HL-60/S4 (cell line): Measurements from ENCODE around the gene BAZ1B.
"Not testable (repeated sequence)": the region's sequence is repeated elsewhere in the genome, so short reads cannot be mapped to it uniquely, and the experiment has no call there.

Experiments
- in situ Hi-C: fragments of 300-500 bp; cut with MboI; formaldehyde crosslinking; loops from 2 replicates; pipeline ENCODE4 v1.14.3; 2022; ENCODE audit warnings: low sequenced_read_pairs

The BAZ1B gene

GRCh38 chr7:73544678-73545077, 22.6 kb upstream of the BAZ1B start:
- in situ Hi-C loops = no loop called here

DNA sequence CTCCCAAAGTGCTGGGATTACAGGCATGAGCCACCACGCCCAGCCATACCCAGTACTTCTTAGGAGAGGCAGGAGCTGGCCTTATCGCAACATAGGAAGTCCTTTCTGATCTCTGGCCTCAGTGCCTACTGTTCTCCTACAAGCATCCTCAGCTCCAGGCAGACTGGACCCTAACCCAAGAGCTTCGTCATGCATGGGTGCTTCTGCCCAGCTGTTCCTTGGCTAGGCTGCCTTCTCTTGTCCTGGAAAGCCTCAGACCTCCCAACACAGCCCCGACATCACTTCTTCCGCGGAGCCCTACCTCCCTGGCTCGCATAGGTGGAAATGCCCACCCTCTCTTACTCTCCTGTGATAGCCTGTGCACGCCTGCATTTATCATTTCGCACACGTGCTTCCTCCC, 19.6 kb upstream of the BAZ1B start:
- in situ Hi-C loops = no loop called here

DNA sequence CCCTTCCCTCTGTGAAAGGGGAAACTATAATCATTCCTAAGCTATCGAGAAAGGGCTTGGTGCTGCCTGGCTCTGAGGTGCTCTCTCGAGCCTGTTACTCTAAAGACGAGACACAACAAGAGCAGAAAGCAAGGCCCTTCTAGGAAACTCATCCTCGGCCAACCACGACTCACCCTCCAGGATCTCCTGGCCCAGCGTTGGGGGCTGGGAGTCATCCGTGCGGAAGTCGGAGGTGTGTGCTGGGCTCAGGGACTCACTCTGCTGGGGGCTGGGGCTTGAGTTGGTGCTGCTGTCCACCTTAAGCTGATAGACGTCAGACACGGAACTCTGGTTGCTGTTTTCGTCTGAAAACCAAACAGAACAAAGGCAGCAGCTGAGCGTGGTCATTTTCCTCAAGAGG, 17.6 kb upstream of the BAZ1B start:
- in situ Hi-C loops = no loop called here

DNA sequence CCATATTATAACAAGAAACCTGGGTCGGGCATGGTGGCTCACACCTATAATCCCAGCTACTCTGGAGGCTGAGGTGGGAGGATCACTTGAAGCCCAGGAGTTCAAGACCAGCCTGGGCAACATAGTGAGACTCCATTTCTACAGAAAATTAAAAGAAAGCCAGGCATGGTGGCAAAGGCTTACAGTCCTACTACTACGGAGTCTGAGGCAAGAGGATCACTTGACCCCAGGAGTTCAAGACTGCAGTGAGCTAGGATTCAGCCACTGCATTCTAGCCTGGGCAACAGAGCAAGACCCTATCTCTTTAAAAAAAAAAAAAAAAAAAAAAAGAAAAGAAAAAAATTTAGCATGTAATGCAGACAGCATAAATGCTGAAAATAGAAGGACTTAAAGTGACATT, 16.4 kb upstream of the BAZ1B start:
- in situ Hi-C loops = not testable (repeated sequence)

GRCh38 chr7:73537051-73537450, 15.0 kb upstream of the BAZ1B start:
- in situ Hi-C loops = no loop called here

DNA sequence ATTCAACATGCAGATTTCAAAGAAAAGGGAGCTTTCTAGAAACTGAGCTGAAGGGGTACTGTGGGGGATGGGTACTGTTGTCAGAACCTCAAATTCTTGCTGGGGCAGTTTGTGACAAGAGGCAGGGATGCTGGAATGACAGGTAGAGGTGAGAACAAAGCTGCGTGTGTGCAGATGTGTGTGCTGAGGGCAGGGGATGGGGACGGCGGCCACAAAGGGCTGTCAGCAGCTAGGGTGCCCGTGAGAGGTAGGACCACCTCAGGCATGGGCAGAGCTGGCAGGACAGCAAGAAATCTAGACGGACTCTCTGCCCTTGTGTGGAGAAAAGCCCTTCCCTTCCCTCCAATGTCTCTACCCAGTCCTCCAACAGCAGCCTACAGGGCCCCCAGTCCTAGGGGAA, 14.4 kb upstream of the BAZ1B start:
- in situ Hi-C loops = no loop called here

GRCh38 chr7:73535918-73536317, 13.8 kb upstream of the BAZ1B start:
- in situ Hi-C loops = not testable (repeated sequence)

DNA sequence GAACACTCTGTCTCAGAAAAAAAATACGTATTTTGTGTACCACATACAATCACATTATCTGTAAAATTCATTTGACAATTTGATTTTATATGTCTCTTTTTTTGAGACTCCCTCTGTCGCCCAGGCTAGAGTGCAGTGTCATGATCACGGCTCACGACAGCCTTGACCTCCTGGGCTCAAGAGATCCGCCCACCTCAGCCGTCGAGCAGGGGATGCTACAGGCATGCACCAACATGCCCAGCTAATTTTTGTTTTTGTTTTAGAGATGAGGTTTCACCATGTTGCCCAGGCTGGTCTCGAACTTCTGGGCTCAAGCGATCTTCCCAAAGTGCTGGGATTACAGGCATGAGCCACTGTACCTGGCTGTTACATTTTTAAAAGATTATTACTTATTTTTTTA, 11.6 kb upstream of the BAZ1B start:
- in situ Hi-C loops = no loop called here

DNA sequence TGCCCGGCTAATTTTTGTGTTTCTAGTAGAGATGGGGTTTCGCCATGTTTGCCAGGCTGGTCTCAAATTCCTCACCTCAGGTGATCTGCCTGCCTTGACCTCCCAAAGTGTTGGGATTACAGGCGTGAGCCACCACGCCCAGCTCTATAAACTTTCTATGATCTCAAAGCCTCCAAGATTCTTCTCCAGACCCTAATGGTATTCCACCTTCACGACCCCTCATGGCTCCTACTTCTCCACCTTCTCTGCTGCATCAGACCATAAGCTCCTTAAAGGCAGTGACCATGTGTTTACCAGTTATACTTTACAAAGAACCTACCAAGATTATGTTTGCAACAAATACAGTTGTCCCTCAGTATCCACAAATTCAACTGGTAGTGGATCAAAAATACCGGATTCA, 10.1 kb upstream of the BAZ1B start:
- in situ Hi-C loops = no loop called here

DNA sequence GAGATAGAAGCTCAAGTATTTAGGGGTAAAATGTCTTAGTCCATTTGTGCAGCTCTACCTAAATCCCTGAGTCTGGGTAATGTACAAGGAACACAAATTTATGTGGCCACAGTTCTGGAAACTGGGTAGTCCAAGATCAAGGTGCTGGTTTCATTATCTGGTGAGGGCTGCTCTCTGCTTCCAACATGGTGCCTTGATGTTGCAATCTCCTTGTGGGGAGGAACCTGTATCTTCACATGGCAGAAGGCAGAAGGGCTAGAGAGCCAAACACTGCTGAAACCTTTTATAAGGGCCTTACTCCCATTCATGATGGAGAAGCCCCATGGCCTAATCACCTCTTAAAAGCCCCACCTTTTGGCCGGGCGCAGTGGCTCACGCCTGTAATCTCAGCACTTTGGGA, 8.7 kb upstream of the BAZ1B start:
- in situ Hi-C loops = no loop called here

DNA sequence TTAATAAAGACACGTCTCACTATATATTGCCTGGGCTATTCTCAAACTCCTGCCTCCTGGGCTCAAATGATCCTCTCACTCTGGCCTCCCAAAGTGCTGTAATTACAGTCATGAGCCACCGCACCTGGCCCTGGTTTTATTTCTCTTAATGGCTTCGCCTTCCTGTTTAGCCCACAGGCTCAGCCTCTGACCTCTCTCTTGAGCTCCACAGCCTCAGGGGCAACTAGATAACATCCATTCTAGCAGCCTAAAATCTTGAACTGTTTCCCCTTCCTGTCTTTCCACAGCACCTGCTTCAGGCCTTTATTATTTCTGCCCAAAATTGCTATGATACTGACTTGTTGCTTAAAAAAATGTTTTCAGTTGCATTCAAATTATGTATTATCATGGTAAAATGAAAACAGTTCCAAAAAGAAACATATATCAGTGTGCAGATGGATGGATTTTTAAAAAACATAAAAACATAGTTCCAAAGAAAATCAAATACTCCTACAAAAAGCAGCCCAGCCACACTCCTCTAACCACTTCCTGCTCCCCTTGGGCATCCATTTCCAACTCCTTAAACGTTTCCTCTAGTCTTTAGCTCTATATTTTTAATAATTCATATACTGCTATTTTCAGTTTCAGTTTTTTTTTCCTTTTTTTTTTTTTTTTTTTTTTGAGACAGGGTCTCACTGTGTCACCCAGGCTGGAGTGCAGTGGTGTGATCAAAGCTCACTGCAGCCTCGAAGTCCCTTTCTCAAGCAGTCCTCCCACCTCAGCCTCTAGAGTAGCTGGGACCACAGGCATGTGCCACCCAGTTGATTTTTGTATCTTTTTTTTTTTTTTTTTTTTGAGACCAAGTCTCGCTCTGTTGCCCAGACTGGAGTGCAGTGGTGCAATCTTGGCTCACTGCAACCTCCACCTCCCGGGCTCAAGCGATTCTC, 5.1 kb upstream of the BAZ1B start:
- in situ Hi-C loops = no loop called here

DNA sequence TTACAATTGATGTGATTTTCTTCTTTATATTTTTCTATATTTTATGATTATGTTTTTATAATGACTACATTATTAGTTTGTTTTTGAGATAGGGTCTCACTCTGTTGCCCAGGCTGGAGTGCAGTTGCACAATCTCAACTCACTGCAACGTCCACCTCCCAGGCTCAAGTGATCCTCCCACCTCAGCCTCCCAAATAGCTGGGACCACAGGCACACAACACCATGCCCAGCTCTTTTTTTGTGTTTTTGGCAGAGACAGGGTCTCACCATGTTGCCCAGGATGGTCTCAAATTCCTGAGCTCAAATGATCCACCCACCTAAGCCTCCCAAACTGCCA, 4.0 kb upstream of the BAZ1B start:
- in situ Hi-C loops = not testable (repeated sequence)

DNA sequence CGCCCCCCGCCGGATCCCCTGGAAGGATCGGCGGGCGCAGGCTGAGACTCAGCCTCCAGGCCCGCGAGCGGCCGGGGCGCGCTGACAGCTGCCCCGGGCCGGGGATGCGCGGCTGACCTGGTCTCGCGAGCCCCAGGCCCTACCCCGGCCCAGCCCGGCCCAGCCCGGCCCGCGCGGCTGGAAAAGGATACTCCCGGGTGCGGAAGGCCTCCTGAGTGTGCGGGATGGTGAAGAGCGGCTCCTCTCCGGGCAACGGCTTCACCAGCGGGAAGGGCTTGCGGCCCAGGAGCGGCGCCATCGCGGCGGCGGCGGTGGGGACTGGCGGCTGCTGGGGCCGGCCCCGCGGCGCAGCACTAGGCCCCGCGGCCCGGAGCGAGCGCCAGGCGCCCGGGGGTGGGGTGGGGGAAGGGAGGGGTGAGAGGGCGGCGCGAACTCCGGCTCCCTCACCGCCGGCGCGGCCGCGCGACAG, 423 bp downstream of the BAZ1B start:
- in situ Hi-C loops = no loop called here

GRCh38 chr7:73520673-73521635, 1.1 kb downstream of the BAZ1B start:
- in situ Hi-C loops = no loop called here

GRCh38 chr7:73519867-73520672, 2.0 kb downstream of the BAZ1B start:
- in situ Hi-C loops = no loop called here

- in situ Hi-C loops = no loop called here
These were observed 3.6 kb downstream of the BAZ1B start for GRCh38 chr7:73518470-73518869.

DNA sequence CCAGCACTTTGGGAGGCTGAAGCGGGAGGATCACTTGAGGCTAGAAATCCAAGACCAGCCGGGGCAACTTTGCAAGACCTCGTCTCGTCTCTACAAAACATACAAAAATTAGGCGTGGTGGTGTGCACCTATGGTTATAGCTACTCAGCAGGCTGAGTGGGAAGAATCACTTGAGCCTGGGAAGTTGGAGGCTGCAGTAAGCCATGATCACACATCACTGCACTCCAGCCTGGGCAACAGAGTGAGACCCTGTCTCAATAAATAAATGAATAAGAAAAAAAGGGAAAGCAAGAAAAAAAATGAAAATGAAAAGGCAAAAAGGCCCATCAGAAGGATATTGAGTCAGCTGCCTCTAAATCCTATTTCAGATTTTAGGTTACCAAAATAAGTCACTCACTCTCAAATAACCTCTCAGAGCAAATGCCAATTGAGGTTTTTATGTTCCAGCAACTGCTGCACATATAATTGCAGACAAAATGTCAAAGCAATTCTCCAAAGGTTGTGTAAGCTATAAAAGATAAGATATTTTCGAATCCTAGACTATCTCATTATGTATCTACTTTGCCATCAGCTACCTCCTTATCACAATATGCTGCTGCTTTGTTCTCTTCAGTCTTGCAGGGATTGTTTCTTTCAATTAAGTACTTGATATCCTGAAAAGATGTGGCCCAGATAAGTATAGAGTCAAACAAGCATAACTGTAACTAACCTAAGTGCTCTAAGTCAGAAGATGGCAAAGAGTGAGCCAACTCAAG, 4.7 kb downstream of the BAZ1B start:
- in situ Hi-C loops = no loop called here

DNA sequence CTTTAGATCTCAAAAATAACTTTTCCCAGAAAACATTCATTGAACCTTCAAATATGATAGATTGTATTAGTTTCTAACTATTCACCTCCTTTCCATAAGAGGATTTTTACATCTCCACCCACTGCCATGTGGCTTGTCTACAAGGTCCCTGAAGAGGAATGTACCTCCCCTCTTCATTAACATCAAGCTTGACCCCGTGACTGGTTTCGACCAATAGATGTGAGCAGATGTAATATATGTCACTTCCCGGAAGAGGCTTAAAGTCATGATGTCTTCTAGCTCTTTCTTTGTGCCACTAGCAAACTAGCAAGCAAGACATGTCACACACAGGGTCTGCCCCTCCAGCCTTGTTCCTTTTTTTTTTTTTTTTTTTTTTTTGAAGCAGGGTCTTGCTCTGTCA, 6.9 kb downstream of the BAZ1B start:
- in situ Hi-C loops = no loop called here

DNA sequence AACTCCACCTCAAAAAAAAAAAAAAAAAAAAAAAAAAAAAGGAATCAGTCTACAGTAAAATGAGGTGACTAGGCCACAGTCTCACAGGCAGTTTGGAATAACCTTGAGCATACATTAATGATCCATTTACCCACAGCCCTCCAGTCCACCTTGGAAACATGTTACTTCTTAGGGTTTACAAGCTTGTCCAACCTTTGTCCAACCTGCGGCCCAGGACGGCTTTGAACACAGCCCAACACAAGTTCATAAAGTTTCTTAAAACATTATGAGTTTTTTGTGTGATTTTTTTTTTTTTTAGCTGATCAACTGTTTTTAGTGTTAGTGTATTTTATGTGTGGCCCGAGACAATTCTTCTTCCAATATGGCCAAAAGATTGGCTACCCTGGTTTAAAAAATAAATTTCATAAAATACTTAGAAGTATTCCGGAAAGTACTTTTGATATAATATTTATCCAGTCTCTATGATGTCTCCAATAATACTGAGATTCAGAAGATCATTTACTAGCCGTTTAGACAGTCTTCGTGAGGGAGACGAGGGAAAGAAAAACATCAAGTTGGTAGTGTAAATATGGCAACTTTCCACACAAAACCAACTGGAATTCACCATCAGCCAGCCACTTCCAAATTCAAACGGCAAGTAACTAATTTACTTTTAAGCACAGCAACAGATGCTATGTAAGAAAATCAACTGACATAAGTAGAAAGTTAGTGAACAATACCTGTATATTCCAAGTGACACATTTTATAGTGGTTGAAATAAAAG, 9.9 kb downstream of the BAZ1B start:
- in situ Hi-C loops = no loop called here
